Occipital lobe (tissue), 2 donors: ENCODE data around the gene COX7A2L. TPM values are rescaled to one million over a fixed set of nuclear protein-coding genes. Genes with fewer than 3 reads are reported as not detected.
"Not testable (repeated sequence)": the region's sequence is repeated elsewhere in the genome, so short reads cannot be mapped to it uniquely, and the experiment has no call there.

ENCODE experiments used
- DNase-seq: peaks from one replicate; lab custom pipeline; 2025; lab: John Stamatoyannopoulos, UW
- total RNA-seq: library from RNA; depleted of rRNA; stranded (reverse); fragments of >200 nt; gene quantifications from one replicate; pipeline ENCODE4 v1.2.3, GENCODE V29; 2014

Gene COX7A2L
- total RNA-seq, 1 donor from 2014 or later, result 145 TPM

DNA sequence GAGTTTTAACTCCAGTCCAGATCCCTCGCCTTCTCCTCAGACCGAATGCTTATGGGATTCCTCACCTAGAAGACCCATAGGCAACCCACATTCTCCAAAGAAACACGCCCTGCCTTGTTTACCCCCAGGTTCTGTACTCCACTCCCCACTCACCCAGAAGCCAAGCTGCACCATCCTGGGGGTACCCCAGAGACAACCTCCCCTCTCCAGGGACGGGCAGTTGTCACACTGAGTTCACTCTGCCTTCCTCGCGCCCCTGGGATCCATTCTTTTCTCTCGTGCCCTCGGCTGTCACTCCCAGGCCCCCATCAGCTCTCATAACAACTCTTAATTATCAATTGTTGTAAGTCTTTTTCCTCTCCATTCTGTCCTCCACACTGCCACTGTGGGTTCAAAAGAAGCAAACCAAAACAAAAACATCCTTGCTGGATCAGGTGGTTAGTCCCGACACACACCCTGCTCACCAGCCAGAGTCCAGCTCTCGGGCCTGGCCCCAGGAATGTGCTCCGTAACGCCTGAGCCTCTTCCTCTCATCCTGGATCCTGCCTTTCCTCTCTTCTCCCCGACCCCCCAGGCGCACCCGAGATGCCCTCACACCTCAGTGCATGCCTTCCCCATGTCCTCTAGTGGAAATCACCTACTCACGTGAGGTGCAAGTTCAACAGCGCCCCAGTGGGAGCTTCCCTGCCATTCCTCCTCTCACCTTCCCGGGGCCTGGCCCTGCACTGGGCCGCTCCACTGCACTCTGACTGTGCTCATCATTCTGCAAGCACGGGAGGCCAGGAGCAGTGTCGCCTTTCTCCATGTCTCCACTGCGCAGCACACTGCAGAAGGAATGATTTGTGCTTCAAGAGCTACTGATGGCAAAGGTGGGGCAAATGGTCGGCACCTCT, 20.7 kb downstream of the COX7A2L start:
- no peak for DNase-seq

- DNase-seq, result no peak
These were observed 21.7 kb downstream of the COX7A2L start for GRCh38 chr2:42339191-42339912.

GRCh38 chr2:42338567-42339190, 22.3 kb downstream of the COX7A2L start:
- no peak for DNase-seq

DNA sequence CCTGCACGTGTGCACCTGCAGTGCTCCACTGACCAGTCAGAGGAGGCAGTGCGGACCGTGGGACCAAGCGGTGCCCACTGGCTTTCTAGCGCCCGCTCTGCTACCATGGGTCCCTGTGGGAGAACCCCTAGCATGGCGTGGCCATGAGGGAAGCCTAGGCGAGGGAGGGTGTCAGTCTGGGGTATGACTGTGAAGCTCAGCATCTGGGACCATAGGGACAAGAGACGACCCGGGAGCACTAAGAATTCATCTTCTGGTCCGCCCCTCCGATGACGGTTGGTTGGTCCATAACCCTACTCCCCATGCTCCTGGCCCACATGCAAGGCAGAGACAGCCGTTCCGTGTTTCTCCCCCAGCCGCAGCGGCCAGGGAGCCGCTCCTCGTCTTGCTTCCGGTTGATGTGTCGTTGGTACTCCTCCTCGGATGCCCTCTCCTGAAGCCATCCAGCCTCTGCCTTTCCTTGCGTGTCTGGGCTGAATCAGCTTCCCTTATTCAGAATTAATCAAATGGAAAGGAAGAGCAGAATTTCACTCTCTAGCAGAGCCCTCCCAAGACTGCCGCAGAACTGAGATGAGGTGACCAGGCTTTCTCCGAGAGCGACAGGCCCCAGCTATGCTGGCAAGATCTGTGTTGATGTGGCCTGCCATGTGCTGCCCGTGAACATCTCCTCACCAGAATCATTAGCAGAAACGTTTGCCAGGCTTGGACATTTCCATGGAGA, 23.0 kb downstream of the COX7A2L start:
- no peak for DNase-seq

DNA sequence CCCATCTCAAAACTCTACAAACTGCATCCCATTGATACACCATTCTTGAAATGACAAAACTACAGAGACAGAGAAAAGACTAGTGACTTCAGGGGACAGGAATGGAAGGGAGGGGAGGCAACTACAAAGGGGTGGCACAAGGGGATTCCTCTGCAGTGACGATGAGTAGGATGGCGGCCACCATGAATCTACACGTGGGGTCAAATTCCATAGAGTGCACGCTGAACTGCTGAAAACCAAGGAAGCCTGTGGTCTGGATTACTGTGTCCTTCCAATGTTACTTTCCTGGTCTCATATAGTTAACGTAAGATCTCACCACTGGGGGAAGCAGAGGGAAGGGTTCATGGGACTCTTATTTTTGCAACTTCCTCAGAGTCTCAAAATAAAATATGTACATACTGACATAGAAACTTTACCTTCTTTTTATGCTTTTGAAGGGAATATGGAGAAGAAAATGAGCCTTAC, 23.6 kb downstream of the COX7A2L start:
- DNase-seq, result no peak

GRCh38 chr2:42336361-42336965, 24.6 kb downstream of the COX7A2L start:
- no peak for DNase-seq

- no peak for DNase-seq
These were observed 25.4 kb downstream of the COX7A2L start for GRCh38 chr2:42335514-42336104.

- DNase-seq, result not testable (repeated sequence)
These were observed 26.2 kb downstream of the COX7A2L start for GRCh38 chr2:42334865-42335264.

GRCh38 chr2:42334220-42334619, 26.8 kb downstream of the COX7A2L start:
- no peak for DNase-seq

- no peak for DNase-seq
These were observed 27.4 kb downstream of the COX7A2L start for GRCh38 chr2:42333579-42333978.

DNA sequence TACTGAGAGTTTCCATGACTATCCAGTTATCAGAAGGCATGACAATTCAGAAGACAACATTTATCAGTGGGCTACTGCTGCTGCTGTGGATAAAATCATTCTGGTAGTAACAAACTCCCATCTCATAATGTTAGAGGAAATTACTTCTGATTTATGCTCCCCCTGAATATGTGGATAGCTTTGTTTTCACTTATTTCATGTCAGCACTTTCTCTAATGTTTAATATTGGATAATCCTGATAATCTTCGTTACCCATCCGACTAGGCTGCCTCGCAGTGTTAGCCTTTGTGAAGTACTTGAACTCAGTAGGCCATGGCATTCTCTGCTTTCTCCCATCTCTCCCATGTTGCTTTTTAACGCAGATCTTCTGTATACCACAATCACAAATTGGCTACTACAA, 28.4 kb downstream of the COX7A2L start:
- DNase-seq, result no peak

GRCh38 chr2:42331569-42332284, 29.3 kb downstream of the COX7A2L start:
- DNase-seq, result no peak

DNA sequence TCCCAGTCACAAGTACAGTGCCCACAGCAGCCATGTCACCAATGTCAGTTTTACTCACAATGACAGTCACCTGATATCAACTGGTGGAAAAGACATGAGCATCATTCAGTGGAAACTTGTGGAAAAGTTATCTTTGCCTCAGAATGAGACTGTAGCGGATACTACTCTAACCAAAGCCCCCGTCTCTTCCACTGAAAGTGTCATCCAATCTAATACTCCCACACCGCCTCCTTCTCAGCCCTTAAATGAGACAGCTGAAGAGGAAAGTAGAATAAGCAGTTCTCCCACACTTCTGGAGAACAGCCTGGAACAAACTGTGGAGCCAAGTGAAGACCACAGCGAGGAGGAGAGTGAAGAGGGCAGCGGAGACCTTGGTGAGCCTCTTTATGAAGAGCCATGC, 31.3 kb downstream of the COX7A2L start:
- DNase-seq, result no peak

DNA sequence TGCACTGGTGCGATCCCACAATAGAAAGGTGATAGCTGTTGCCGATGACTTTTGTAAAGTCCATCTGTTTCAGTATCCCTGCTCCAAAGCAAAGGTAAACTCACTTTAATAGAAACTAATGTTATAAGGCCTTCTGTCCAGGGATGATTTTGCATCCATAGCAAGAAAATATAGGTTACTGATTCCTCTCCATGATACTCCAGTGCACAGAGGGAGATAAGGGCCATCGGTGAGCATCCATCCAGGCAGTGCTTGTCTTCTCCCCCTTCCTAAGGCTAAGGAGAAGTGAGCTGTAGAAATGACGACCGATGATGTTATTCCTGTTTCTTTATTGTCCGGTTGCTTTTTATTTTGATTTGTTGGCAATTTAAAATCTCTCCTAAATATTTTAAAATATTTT, 32.1 kb downstream of the COX7A2L start:
- no peak for DNase-seq

DNA sequence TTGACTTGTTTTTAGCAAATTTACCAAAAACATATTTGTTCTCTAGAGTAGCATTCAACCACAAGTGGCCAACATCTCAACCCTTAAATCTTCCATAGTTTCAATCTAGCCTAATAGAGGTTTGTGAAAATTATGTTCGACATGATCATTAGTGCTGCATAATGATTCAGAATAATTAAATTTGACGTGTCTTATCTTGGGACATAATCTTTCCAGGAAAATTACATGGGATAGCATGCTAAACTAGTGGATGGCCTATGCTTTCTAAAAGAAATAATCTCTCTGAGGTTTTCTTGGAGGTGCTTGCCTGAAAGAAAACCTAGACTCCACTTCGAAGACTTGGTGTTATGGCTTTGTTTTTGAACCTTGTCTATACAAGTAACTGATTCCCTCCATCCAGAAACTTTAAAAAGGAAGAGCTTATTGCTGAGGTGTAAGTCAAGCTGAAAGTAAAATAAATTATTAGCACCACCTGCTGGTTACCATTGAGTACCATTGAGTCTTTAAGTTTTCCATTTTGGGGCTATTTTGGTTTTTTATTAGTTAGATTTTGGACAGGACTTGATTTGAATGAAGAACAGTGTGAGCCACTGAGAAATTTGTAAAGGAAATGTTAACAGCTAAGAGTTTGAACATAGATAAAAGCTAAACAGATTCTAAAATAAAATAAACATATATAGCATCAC, 32.7 kb downstream of the COX7A2L start:
- no peak for DNase-seq

- no peak for DNase-seq
These were observed 33.9 kb downstream of the COX7A2L start for GRCh38 chr2:42327125-42327524.

- no peak for DNase-seq
These were observed 35.4 kb downstream of the COX7A2L start for GRCh38 chr2:42325609-42326008.

DNA sequence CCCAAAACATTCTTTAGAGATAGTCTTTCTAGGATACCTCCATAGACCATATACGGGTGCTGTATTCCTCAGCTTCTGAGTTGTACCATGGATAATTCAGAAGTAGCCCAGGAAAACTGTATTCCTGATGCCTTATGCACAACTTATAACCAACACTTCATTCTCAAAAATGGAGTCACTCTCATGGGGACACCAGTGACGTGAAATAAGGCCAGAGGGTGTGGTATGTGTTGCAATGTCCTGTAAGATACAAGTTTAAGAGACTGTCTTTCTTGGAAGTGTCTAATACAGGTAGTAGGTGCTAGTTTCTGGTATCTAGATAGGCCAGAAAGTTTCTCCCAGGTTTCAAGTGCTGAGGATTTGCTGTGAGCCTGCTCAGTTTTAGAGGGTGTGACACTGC, 36.1 kb downstream of the COX7A2L start:
- no peak for DNase-seq

DNA sequence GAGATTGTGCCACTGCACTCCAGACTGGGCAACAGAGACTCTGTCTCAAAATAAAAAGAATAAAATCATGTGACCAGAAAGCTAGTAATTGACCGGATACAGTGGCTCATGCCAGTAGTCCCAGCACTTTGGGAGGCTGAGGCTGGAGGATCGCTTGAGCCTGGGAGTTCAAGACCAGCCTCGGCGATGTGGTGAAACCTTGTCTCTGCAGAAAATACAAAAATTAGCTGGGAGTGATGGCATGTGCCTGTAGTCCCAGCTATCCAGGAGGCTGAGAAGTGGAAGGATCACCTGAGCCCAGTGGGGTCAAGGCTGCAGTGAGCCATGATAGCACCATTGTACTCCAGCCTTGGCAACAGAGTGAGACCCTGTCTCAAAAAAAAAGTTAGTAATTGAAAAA, 36.8 kb downstream of the COX7A2L start:
- no peak for DNase-seq
